Mesendoderm (in vitro differentiated cells): ENCODE data around the gene CLTCL1.
"Not testable (repeated sequence)": the region's sequence is repeated elsewhere in the genome, so short reads cannot be mapped to it uniquely, and the experiment has no call there.

Source experiments
- DNase-seq: peaks from one replicate; pipeline ENCODE4 v3.0.0; 2013
- H2AK5ac ChIP-seq: 2 replicates; pipeline ENCODE4 v1.6.1; 2013; ENCODE audit warnings: low read length, inconsistent platforms
- H2BK120ac ChIP-seq: 2 replicates; pipeline ENCODE4 v1.6.1; 2013; ENCODE audit warnings: low read depth, mild to moderate bottlenecking, low read length, moderate library complexity, mixed read lengths
- H2BK15ac ChIP-seq: replicated peaks from 2 replicates; pipeline ENCODE4 v1.6.1; 2013; ENCODE audit warnings: low read depth, mild to moderate bottlenecking, moderate library complexity
- H2BK5ac ChIP-seq: 2 replicates; pipeline ENCODE4 v1.6.1; 2013; ENCODE audit warnings: low read length, inconsistent platforms
- H3K18ac ChIP-seq: 2 replicates; pipeline ENCODE4 v1.6.1; 2013; ENCODE audit warnings: mild to moderate bottlenecking, low read length, mixed read lengths
- H3K23ac ChIP-seq: one replicate; pipeline ENCODE4 v1.6.1; 2013; ENCODE audit warnings: low read length
- H3K27ac ChIP-seq: 2 replicates; pipeline ENCODE4 v1.5.1; 2013; ENCODE audit warnings: low read depth, mild to moderate bottlenecking, inconsistent platforms, low read length, moderate library complexity
- H3K27me3 ChIP-seq: 2 replicates; pipeline ENCODE4 v1.6.1; 2013; ENCODE audit warnings: low read length, control low read depth, mild to moderate bottlenecking, inconsistent platforms; ENCODE audit not compliant: insufficient read depth, poor library complexity
- H3K36me3 ChIP-seq: 2 replicates; pipeline ENCODE4 v1.6.1; 2013; ENCODE audit warnings: low read length, inconsistent platforms; ENCODE audit not compliant: control insufficient read depth, insufficient read depth
- H3K4ac ChIP-seq: one replicate; pipeline ENCODE4 v1.6.1; 2013; ENCODE audit warnings: low read depth, mild to moderate bottlenecking, low read length, moderate library complexity
- H3K4me1 ChIP-seq: 2 replicates; pipeline ENCODE4 v1.6.1; 2013; ENCODE audit warnings: low read depth, low read length, inconsistent platforms; ENCODE audit not compliant: control insufficient read depth
- H3K4me2 ChIP-seq: 2 replicates; pipeline ENCODE4 v1.6.1; 2013; ENCODE audit warnings: low read length
- H3K4me3 ChIP-seq: 2 replicates; pipeline ENCODE4 v1.5.1; 2013; ENCODE audit warnings: mild to moderate bottlenecking, low read length
- H3K56ac ChIP-seq: one replicate; pipeline ENCODE4 v1.6.1; 2013; ENCODE audit warnings: low read length
- H3K79me1 ChIP-seq: 2 replicates; pipeline ENCODE4 v1.6.1; 2013; ENCODE audit warnings: low read length, inconsistent platforms
- H3K79me2 ChIP-seq: 2 replicates; pipeline ENCODE4 v1.6.1; 2013; ENCODE audit warnings: mild to moderate bottlenecking, low read length; ENCODE audit not compliant: control insufficient read depth, insufficient read depth
- H3K9ac ChIP-seq: 2 replicates; pipeline ENCODE4 v1.6.1; 2013; ENCODE audit warnings: low read length, inconsistent platforms
- H4K5ac ChIP-seq: one replicate; pipeline ENCODE4 v1.6.1; 2013; ENCODE audit warnings: low read length
- H4K8ac ChIP-seq: one replicate; pipeline ENCODE4 v1.6.1; 2013; ENCODE audit warnings: low read depth, mild to moderate bottlenecking, control low read depth, low read length, moderate library complexity
- WGBS: extraction: QIAGEN DNeasy Blood & Tissue Kit; methylation state at CpG from one replicate; pipeline ENCODE4 v1.1.7; 2013; ENCODE audit warnings: low lambda C conversion rate, missing lambda C conversion rate; ENCODE audit not compliant: insufficient coverage; ENCODE audit errors: extremely low coverage; 5-methylcytosine and 5-hydroxymethylcytosine counted together

CLTCL1 gene

GRCh38 chr22:19270873-19271272, 20.6 kb downstream of the CLTCL1 start:
- H3K18ac ChIP-seq, result no peak overlapping the region
- no peaks in the 10 kb centered on the region for H3K36me3 ChIP-seq
- no peak overlapping the region for H2BK15ac ChIP-seq
- no peak overlapping the region for H3K56ac ChIP-seq
- H2AK5ac ChIP-seq, result no peak overlapping the region
- H2BK120ac ChIP-seq, result no peak overlapping the region
- no peak overlapping the region for H3K4me3 ChIP-seq
- H3K79me2 ChIP-seq, result no peaks in the 10 kb centered on the region
- H4K8ac ChIP-seq, result no peak overlapping the region
- no peaks in the 10 kb centered on the region for H3K27me3 ChIP-seq
- H4K5ac ChIP-seq, result no peak overlapping the region
- H2BK5ac ChIP-seq, result no peak overlapping the region
- H3K4me1 ChIP-seq, result no peaks in the 10 kb centered on the region
- H3K27ac ChIP-seq, result no peak overlapping the region
- H3K4ac ChIP-seq, result no peak overlapping the region
- WGBS, result no CpG with 5 or more reads among the region's 1 CpG
- H3K79me1 ChIP-seq, result no peaks in the 10 kb centered on the region
- H3K23ac ChIP-seq, result no peak overlapping the region
- no peak overlapping the region for H3K9ac ChIP-seq
- no peak overlapping the region for H3K4me2 ChIP-seq
- DNase-seq, result no peak

GRCh38 chr22:19266547-19267086, 24.9 kb downstream of the CLTCL1 start:
- Histone ChIP-seq H3K9ac (no peak overlapping the region), H3K4me1 (no peaks in the 10 kb centered on the region), H3K79me1 (no peaks in the 10 kb centered on the region), H3K36me3 (no peaks in the 10 kb centered on the region), H4K8ac (no peak overlapping the region), H3K23ac (no peak overlapping the region), H3K4me2 (no peak overlapping the region), H4K5ac (no peak overlapping the region), H3K18ac (no peak overlapping the region), H3K4ac (no peak overlapping the region), H2BK120ac (no peak overlapping the region), H3K27ac (no peak overlapping the region), H3K79me2 (no peaks in the 10 kb centered on the region), H3K4me3 (no peak overlapping the region), H2BK5ac (no peak overlapping the region), H3K27me3 (no peaks in the 10 kb centered on the region), H2BK15ac (no peak overlapping the region), H3K56ac (no peak overlapping the region), H2AK5ac (no peak overlapping the region)
- no CpG with 5 or more reads among the region's 2 CpGs for WGBS
- no peak for DNase-seq

- H3K4me3 ChIP-seq, result no peak overlapping the region
- DNase-seq, result no peak
- no peak overlapping the region for H4K5ac ChIP-seq
Measured at GRCh38 chr22:19265779-19266178, 25.7 kb downstream of the CLTCL1 start.

GRCh38 chr22:19260804-19261203, 30.7 kb downstream of the CLTCL1 start:
- no peak overlapping the region for H2BK5ac ChIP-seq
- no peak overlapping the region for H2BK120ac ChIP-seq
- no peak overlapping the region for H2AK5ac ChIP-seq
- no peak overlapping the region for H3K23ac ChIP-seq
- no peak overlapping the region for H3K9ac ChIP-seq
- no peak overlapping the region for H3K4me3 ChIP-seq
- H3K56ac ChIP-seq, result no peak overlapping the region
- no peaks in the 10 kb centered on the region for H3K27me3 ChIP-seq
- no peak overlapping the region for H4K8ac ChIP-seq
- WGBS, result no CpG with 5 or more reads among the region's 6 CpGs
- no peaks in the 10 kb centered on the region for H3K79me2 ChIP-seq
- no peak overlapping the region for H3K18ac ChIP-seq
- no peaks in the 10 kb centered on the region for H3K4me1 ChIP-seq
- H3K4ac ChIP-seq, result no peak overlapping the region
- H3K36me3 ChIP-seq, result no peaks in the 10 kb centered on the region
- H3K4me2 ChIP-seq, result no peak overlapping the region
- no peaks in the 10 kb centered on the region for H3K79me1 ChIP-seq
- no peak overlapping the region for H2BK15ac ChIP-seq
- no peak for DNase-seq
- no peak overlapping the region for H4K5ac ChIP-seq
- H3K27ac ChIP-seq, result no peak overlapping the region

More at GRCh38 chr22:19265779-19266178, 25.7 kb downstream of the CLTCL1 start:
- Histone ChIP-seq H3K36me3 (no peaks in the 10 kb centered on the region), H3K79me2 (no peaks in the 10 kb centered on the region), H3K79me1 (no peaks in the 10 kb centered on the region), H3K23ac (no peak overlapping the region), H3K4ac (no peak overlapping the region), H3K56ac (no peak overlapping the region), H4K8ac (no peak overlapping the region), H3K4me1 (no peaks in the 10 kb centered on the region), H2BK15ac (no peak overlapping the region), H2BK5ac (no peak overlapping the region), H2BK120ac (no peak overlapping the region), H2AK5ac (no peak overlapping the region), H3K27ac (no peak overlapping the region), H3K9ac (no peak overlapping the region), H3K18ac (no peak overlapping the region), H3K4me2 (no peak overlapping the region), H3K27me3 (no peaks in the 10 kb centered on the region)
- no CpG with 5 or more reads among the region's 2 CpGs for WGBS

GRCh38 chr22:19260194-19260593, 31.3 kb downstream of the CLTCL1 start:
- Histone ChIP-seq H2AK5ac (no peak overlapping the region), H3K4me2 (no peak overlapping the region), H3K79me2 (no peaks in the 10 kb centered on the region), H2BK5ac (no peak overlapping the region), H3K18ac (no peak overlapping the region), H3K4me3 (no peak overlapping the region), H3K4ac (no peak overlapping the region), H3K27ac (no peak overlapping the region), H3K4me1 (no peaks in the 10 kb centered on the region), H3K79me1 (no peaks in the 10 kb centered on the region), H2BK120ac (no peak overlapping the region), H3K36me3 (no peaks in the 10 kb centered on the region), H2BK15ac (no peak overlapping the region), H3K23ac (no peak overlapping the region), H3K9ac (no peak overlapping the region), H4K8ac (no peak overlapping the region), H3K27me3 (no peaks in the 10 kb centered on the region), H4K5ac (no peak overlapping the region), H3K56ac (no peak overlapping the region)
- DNase-seq, result no peak
- no CpG with 5 or more reads among the region's 6 CpGs for whole genome bisulfite sequencing

- not testable (repeated sequence) for H2AK5ac ChIP-seq, H3K27ac ChIP-seq, H3K18ac ChIP-seq, H3K4me1 ChIP-seq, H3K79me1 ChIP-seq, H2BK5ac ChIP-seq, DNase-seq, H3K23ac ChIP-seq, H3K36me3 ChIP-seq, H3K4ac ChIP-seq, H4K8ac ChIP-seq, H3K27me3 ChIP-seq, H3K4me3 ChIP-seq, H2BK120ac ChIP-seq, H3K9ac ChIP-seq, H3K56ac ChIP-seq, H4K5ac ChIP-seq, H3K4me2 ChIP-seq, H3K79me2 ChIP-seq, H2BK15ac ChIP-seq
- no CpG with 5 or more reads among the region's 4 CpGs for WGBS
Measured at GRCh38 chr22:19258968-19259288, 32.6 kb downstream of the CLTCL1 start.
